Stimulated activated CD4-positive, alpha-beta T cell treated with anti-CD3 and anti-CD28 coated beads, TNF-alpha, amount 100 ng/mL, for 24 hours (primary cell): ENCODE results near the gene OR2L2.
"Not testable (repeated sequence)": the region's sequence is repeated elsewhere in the genome, so short reads cannot be mapped to it uniquely, and the experiment has no call there.

Experiments used
- DNase-seq, 3 experiments: peaks; one replicate each; pipeline ENCODE4 v3.0.0-alpha.2; 2020; ENCODE audit warnings: low read depth in 3 of 3

Gene OR2L2

GRCh38 chr1:248029770-248030169, at the start of gene OR2L2:
Gene OR2L2 (plus strand): TSS chr1:248030070. CDS start chr1:248038268, 8,198 bp downstream.
- DNase-seq, result no peak

GRCh38 chr1:247992986-247993385, 36.9 kb upstream of the OR2L2 start:
- no peak for DNase-seq

- no peak for DNase-seq
Measured at GRCh38 chr1:247998811-247999210, 31.1 kb upstream of the OR2L2 start.

GRCh38 chr1:248000169-248000568, 29.7 kb upstream of the OR2L2 start:
- no peak for DNase-seq

GRCh38 chr1:248007778-248008177, 22.1 kb upstream of the OR2L2 start:
- no peak for DNase-seq

- DNase-seq, result no peak
Measured at GRCh38 chr1:248009681-248010080, 20.2 kb upstream of the OR2L2 start.

GRCh38 chr1:248013229-248013710, 16.6 kb upstream of the OR2L2 start, which contains the start of gene OR2L5:
Gene OR2L5 (plus strand): TSS chr1:248013660. CDS start chr1:248021948, 8,288 bp downstream.
- DNase-seq, result no peak

- no peak for DNase-seq
Measured at GRCh38 chr1:248015803-248016202, 14.1 kb upstream of the OR2L2 start.

GRCh38 chr1:248045209-248045608, 15.3 kb downstream of the OR2L2 start:
- DNase-seq, result no peak

- no peak for DNase-seq
Measured at GRCh38 chr1:248046536-248046935, 16.7 kb downstream of the OR2L2 start, which contains the start of gene OR2L3. Gene OR2L3 (plus strand): TSS chr1:248046836. CDS start chr1:248060682, 13,846 bp downstream.

GRCh38 chr1:248047008-248047407, 17.1 kb downstream of the OR2L2 start:
- no peak for DNase-seq

GRCh38 chr1:248054671-248055070, 24.8 kb downstream of the OR2L2 start:
- no peak for DNase-seq

GRCh38 chr1:248055261-248055660, 25.4 kb downstream of the OR2L2 start:
- no peak for DNase-seq

- no peak for DNase-seq
Measured at GRCh38 chr1:248065071-248065470, 35.2 kb downstream of the OR2L2 start.

GRCh38 chr1:248065604-248066003, 35.7 kb downstream of the OR2L2 start:
- no peak for DNase-seq

GRCh38 chr1:248083864-248084263, 54.0 kb downstream of the OR2L2 start:
- not testable (repeated sequence) for DNase-seq
